Measurements from ENCODE around the gene CACNA1I.

GRCh38 chr22:39616781-39617180, 46.2 kb downstream of the CACNA1I start:
- TF ChIP-seq CTCF (IDR thresholded peaks at IDR 0.05) (no peak), ZFX (IDR thresholded peaks at IDR 0.05; ENCODE audit: borderline replicate concordance) (no peak)

Measured in 22Rv1 (cell line).